ENCODE measurements around the gene TEDC2. TPM values are rescaled to one million over a fixed set of nuclear protein-coding genes. Genes with fewer than 3 reads are reported as not detected.
"Not testable (repeated sequence)": the region's sequence is repeated elsewhere in the genome, so short reads cannot be mapped to it uniquely, and the experiment has no call there.

TEDC2 gene
- total and polyA plus RNA-seq, 9 of the 15 experiments (the other 6 are each of a cell fraction or from before 2014, with no cell fraction given) = 0.75 to 57.0 (median 17.6) TPM

- H3K27me3 ChIP-seq (ENCODE audit: control insufficient read depth in 2 of 2, insufficient read depth in 2 of 2, low read length in 2 of 2); ATAC-seq; H2AFZ ChIP-seq (ENCODE audit: low read depth, low read length); CTCF ChIA-PET (ENCODE audit: low intra/inter-chr PET ratio); DNase-seq (ENCODE audit: extremely low read depth in 1 of 4, low spot score in 3 of 4); H3K4me1 ChIP-seq (replicated peaks in 1 of 2; ENCODE audit: control insufficient read depth in 2 of 2, insufficient read depth in 2 of 2, low read length in 2 of 2); H3K9ac ChIP-seq (ENCODE audit: insufficient read depth in 1 of 2, low read depth in 2 of 2, low read length in 2 of 2); H3K4me3 ChIP-seq; FAIRE-seq; H3K9me3 ChIP-seq (replicated peaks; ENCODE audit: control insufficient read depth, insufficient read depth, low read depth, low read length); H3K9me1 ChIP-seq (ENCODE audit: control insufficient read depth, insufficient read depth, low read length); in situ Hi-C loops (cut with MboI); H3K79me2 ChIP-seq (ENCODE audit: control insufficient read depth, insufficient read depth, low read length); BruUV-seq (replicated peaks); intact Hi-C loops (cut with micrococcal nuclease); H3K4me2 ChIP-seq (ENCODE audit: insufficient read depth, low read length); H4K20me1 ChIP-seq (replicated peaks; ENCODE audit: control insufficient read depth, insufficient read depth, low read length); H3K27ac ChIP-seq (ENCODE audit: extremely low read depth, low read depth, low read length): not testable (repeated sequence)
- peaks cover 79% of the 10 kb centered on the region for H3K36me3 ChIP-seq (ENCODE audit: control insufficient read depth, insufficient read depth, low read length)
- POLR2A ChIA-PET = interaction anchor here (1.5 to 3.4 kb wide), 4 partner anchors 9 to 16 kb away, joined by 3 to 17 read pairs (median 9); partner anchors contain the start of gene CCNF
- 86% methylated on average over 14 of the region's 15 CpGs for WGBS (ENCODE audit: insufficient coverage, low coverage, missing lambda C conversion rate)
- TF ChIP-seq POLR2A (conservative IDR thresholded peaks at IDR 0.05) = 0 out of 2 replicates have a peak, but pooled peaks have one; percentile 50
Observed at GRCh38 chr16:2441143-2441804, 18.6 kb upstream of the TEDC2 start.

GRCh38 chr16:2443555-2443954 is 16.4 kb upstream of the TEDC2 start:
- Histone ChIP-seq H3K79me2 (ENCODE audit: control insufficient read depth, insufficient read depth, low read length) (no peaks in the 10 kb centered on the region), H3K27ac (ENCODE audit: extremely low read depth, low read depth, low read length) (no peak overlapping the region), H3K4me3 (no peak overlapping the region), H3K4me2 (ENCODE audit: insufficient read depth, low read length) (no peak overlapping the region), H3K4me1 (replicated peaks in 1 of 2; ENCODE audit: control insufficient read depth in 2 of 2, insufficient read depth in 2 of 2, low read length in 2 of 2) (peaks cover 0 to 6% of the 10 kb centered on the region in 2 experiments; a peak in 1 of 5 replicates), H4K20me1 (replicated peaks; ENCODE audit: control insufficient read depth, insufficient read depth, low read length) (no peaks in the 10 kb centered on the region), H3K9me3 (replicated peaks; ENCODE audit: control insufficient read depth, insufficient read depth, low read depth, low read length) (no peaks in the 10 kb centered on the region), H2AFZ (ENCODE audit: low read depth, low read length) (no peak overlapping the region), H3K36me3 (ENCODE audit: control insufficient read depth, insufficient read depth, low read length) (peaks cover 77% of the 10 kb centered on the region), H3K9me1 (ENCODE audit: control insufficient read depth, insufficient read depth, low read length) (no peaks in the 10 kb centered on the region), H3K27me3 (ENCODE audit: control insufficient read depth in 2 of 2, insufficient read depth in 2 of 2, low read length in 2 of 2) (no peaks in the 10 kb centered on the region), H3K9ac (ENCODE audit: insufficient read depth in 1 of 2, low read depth in 2 of 2, low read length in 2 of 2) (no peak overlapping the region)
- no TSS peak for BruUV-seq (replicated peaks)
- ChIA-PET POLR2A (interaction anchor here (0.7 to 1.3 kb wide), 2 partner anchors 71 to 174 kb away, joined by 3 to 4 read pairs; no protein-coding TSS in a partner anchor), CTCF (ENCODE audit: low intra/inter-chr PET ratio) (no interaction called here)
- DNase-seq (ENCODE audit: extremely low read depth in 1 of 4, low spot score in 3 of 4) = no peak
- intact Hi-C loops (cut with micrococcal nuclease) = no loop called here
- TF ChIP-seq SMARCB1 (IDR thresholded peaks at IDR 0.05; ENCODE audit: insufficient read length, low read depth) (no peak), NRF1 (conservative IDR thresholded peaks at IDR 0.05 in 1 of 2, IDR thresholded peaks at IDR 0.05 in 1 of 2) (no peak), PML (IDR thresholded peaks at IDR 0.05; ENCODE audit: low read length) (no peak), MCM2 (IDR thresholded peaks at IDR 0.05; ENCODE audit: low read depth) (no peak), DDX20 (tag; IDR thresholded peaks at IDR 0.05; ENCODE audit: low read depth) (no peak), PURB (CRISPR knock-in tag; IDR thresholded peaks at IDR 0.05; ENCODE audit: low read depth) (no peak)
- FAIRE-seq = no peak
- in situ Hi-C loops (cut with MboI) = no loop called here
- no peak for ATAC-seq
- WGBS (ENCODE audit: insufficient coverage, low coverage, missing lambda C conversion rate) = 88% methylated on average over 8 of the region's 9 CpGs

Data from K562 (cell line).